Choroid plexus epithelial cell (primary cell): ENCODE data around the gene MCCC1.
"Not testable (repeated sequence)": the region's sequence is repeated elsewhere in the genome, so short reads cannot be mapped to it uniquely, and the experiment has no call there.

ENCODE experiments used
- DNase-seq: peaks from one replicate; pipeline ENCODE4 v3.0.0-alpha.2; 2010; ENCODE audit warnings: low read depth
- H3K4me3 ChIP-seq: 2 replicates; pipeline ENCODE4 v1.5.1; 2011; ENCODE audit warnings: low read depth, mild to moderate bottlenecking, control low read depth, low read length, moderate library complexity
- CTCF ChIP-seq: conservative IDR thresholded peaks from 2 replicates; pipeline ENCODE4 v1.5.1; 2011; ENCODE audit warnings: low read depth, mild to moderate bottlenecking, control low read depth, inconsistent platforms, low read length, moderate library complexity

MCCC1 gene

GRCh38 chr3:183069086-183069485, 30.2 kb downstream of the MCCC1 start:
- no peak overlapping the region for H3K4me3 ChIP-seq
- DNase-seq: no peak
- no peak for TF ChIP-seq CTCF

- DNase-seq, H3K4me3 ChIP-seq: not testable (repeated sequence)
These were observed 32.4 kb downstream of the MCCC1 start for GRCh38 chr3:183066891-183067290.

GRCh38 chr3:183064475-183064874, 34.8 kb downstream of the MCCC1 start:
- no peak for DNase-seq
- TF ChIP-seq CTCF: no peak
- no peak overlapping the region for H3K4me3 ChIP-seq

GRCh38 chr3:183061391-183062172, 37.7 kb downstream of the MCCC1 start:
- DNase-seq: peak; percentile 56
- H3K4me3 ChIP-seq: no peak overlapping the region
- TF ChIP-seq CTCF: no peak

- no peak overlapping the region for H3K4me3 ChIP-seq
- no peak for DNase-seq
- no peak for TF ChIP-seq CTCF
These were observed 40.9 kb downstream of the MCCC1 start for GRCh38 chr3:183058351-183058750.

GRCh38 chr3:183050706-183051105, 48.6 kb downstream of the MCCC1 start:
- TF ChIP-seq CTCF: no peak
- no peak for DNase-seq
- H3K4me3 ChIP-seq: no peak overlapping the region

- no peak overlapping the region for H3K4me3 ChIP-seq
- DNase-seq: no peak
- no peak for TF ChIP-seq CTCF
These were observed 52.4 kb downstream of the MCCC1 start for GRCh38 chr3:183046883-183047282.
